T-helper 1 cell treated with Interleukin-12 subunit alpha and Interleukin-12 subunit beta and Interleukin-4 antibody, amounts not matched to agents 30 ng/mL and 1 ng/mL, for 36 hours (primary cell): ENCODE data around the gene ZNF480. TPM values are rescaled to one million over a fixed set of nuclear protein-coding genes. Genes with fewer than 3 reads are reported as not detected.
"Not testable (repeated sequence)": the region's sequence is repeated elsewhere in the genome, so short reads cannot be mapped to it uniquely, and the experiment has no call there.

Experiments used
- intact Hi-C: fragments of 100-400 bp; cut with micrococcal nuclease; formaldehyde crosslinking; loops from one replicate; pipeline ENCODE4 v1.15.1; 2024
- total RNA-seq: library from RNA; stranded (reverse); gene quantifications from 2 replicates; pipeline ENCODE4 v1.2.3, GENCODE V29; 2022

Gene ZNF480
- total RNA-seq, 1 donor from 2014 or later, result 16.2 TPM

DNA sequence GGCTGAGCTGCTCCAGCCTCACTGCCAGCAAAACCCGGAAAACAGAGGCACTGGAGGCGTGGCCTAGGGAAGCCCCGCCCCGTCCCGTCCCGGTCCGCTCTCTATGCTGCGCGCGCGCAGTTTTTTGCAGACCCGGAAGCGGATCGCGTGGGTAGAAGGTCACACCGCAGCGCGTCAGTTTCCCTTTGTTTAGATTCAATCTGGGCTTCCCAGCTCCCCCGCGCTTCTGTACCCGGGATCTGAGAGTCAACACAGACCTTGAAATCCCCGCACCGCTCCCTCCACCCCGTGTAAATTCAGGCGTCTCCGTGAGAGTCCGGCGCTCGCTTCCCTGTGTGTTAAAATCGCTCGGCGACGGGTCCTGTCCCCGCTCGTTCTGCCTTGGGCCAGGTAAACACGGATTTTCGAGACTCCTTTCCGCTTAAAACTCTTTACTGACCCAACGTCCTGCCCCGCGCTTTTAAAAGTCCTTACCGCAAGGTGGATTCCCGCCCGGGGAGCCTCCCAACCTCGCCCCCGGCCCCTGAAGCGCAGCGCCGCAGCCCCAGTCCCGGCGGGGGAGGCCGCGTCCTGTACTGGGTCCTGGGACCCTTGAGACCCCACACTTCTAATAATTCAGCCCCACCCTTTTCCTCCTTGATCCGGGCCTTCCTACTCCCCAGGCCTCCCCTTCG, 39.3 kb downstream of the ZNF480 start, which contains the start of gene ZNF610:
TSS of gene ZNF610 (plus strand) at position 127 of the 674 bp plus-strand sequence. CDS start 12,930 bp downstream, outside the sequence.
- intact Hi-C loops, result loop anchor here (1.0 to 2.0 kb wide), 7 partner anchors 33 to 302 kb away; partner anchors contain the start of genes ZNF480, ZNF528, ZNF701 and ZNF766

DNA sequence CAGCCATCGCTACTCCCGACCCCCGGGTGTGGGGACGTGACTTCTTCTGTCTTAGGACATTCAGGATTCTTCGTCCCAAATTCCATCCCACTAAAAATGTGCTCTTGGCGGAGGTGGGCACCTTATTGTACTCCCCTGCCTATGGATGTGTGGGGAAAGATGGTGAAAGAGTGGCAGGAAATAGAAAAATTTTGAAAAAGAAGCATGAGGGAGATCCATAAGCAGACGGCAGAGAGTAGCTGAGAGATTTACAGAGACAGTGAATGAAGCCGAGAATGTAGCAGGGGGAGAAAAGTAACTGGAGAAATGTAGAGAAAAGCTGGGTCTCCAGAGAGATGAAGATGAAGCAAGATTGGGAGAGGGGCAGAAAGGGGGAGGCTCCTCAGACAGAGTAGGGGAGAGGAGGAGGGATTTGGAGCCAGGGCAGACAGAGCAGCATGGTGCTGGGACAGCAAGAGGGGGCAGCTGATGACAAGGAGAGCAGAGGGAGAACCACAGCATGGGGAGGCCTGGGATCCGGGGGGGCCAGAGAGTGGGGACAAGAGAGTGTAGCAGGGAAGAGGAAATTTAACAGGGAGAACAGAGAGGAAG, 39.9 kb downstream of the ZNF480 start:
- intact Hi-C loops, result loop anchor here (1.0 to 2.0 kb wide), 7 partner anchors 32 to 301 kb away; partner anchors contain the start of genes ZNF480, ZNF528, ZNF701 and ZNF766

DNA sequence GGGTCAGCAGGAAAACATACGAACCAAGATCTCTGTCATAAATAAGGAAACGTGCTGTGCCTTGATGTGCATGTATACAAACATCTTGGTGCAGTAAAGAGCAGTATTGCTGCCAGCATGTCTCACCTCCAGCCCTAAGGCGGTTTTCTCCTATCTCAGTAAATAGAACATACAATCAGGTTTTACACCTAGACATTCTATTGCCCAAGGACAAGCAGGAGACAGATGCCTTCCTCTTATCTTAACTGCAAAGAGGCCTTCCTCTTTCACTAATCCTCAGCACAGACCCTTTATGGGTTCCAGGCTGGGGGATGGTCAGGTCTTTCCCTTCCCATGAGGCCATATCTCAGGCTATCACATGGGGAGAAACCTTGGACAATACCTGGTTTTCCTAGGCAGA, 42.1 kb downstream of the ZNF480 start:
- intact Hi-C loops, result not testable (repeated sequence)

DNA sequence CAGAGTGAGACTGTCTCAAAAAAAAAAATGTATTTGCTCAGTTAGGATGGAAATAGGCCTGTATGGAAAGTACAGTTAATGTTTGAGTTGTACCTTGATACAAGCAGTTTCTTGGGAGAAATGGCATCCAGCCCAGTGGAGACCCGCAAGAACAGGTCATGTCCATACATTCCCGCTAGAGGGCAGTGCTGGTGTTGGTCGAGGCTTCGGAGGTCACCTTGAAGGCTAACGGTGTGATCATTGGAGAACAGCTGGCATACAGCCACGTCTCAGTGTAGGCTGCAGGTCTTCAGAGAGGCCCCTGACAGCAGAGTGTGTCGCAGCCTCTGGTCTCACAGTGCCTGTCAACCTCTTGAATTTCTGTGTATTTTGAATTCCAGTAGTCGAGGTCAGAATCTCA, 46.6 kb downstream of the ZNF480 start:
- intact Hi-C loops, result loop anchor here (1.0 kb wide), 1 partner anchor 405 kb away; no protein-coding TSS in a partner anchor

DNA sequence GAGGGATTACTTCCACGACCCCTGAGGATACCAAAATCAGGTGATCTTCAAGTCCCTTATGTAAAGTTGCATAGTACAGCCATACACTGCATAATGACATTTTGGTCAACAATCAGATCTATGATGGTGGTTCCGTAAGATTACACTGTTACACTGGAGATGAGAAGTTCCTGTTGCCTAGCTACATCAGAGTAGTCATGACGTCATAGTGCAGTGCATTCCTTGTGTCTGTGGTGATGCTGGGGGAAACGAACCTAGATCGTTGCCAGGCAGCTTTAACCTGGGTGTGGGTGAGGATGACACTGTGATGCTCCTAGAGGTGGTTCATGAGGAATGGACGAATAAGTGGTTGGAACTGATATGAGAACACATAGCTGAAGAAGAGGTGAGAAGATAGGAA, 48.2 kb downstream of the ZNF480 start:
- intact Hi-C loops, result no loop called here

DNA sequence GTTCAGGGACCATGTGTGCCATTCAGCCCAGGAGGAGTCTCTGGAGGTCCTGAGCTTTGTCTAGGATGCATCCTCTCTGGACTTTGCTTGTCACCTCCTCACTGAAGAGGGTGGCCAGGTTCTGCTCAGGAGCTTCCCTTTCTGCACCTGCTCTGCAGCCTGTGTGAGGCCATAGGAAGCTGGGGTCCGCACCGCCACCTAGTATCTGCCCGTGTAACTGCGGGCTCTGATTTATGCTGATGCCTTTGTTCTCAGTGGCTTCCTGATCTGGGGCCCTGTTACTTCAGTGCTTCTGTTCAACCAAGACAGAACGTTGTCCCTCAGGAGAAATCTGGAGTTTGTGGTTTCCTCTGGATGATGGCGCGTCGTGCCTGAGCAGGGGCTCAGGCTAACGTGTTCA, 54.5 kb downstream of the ZNF480 start:
- intact Hi-C loops, result no loop called here

DNA sequence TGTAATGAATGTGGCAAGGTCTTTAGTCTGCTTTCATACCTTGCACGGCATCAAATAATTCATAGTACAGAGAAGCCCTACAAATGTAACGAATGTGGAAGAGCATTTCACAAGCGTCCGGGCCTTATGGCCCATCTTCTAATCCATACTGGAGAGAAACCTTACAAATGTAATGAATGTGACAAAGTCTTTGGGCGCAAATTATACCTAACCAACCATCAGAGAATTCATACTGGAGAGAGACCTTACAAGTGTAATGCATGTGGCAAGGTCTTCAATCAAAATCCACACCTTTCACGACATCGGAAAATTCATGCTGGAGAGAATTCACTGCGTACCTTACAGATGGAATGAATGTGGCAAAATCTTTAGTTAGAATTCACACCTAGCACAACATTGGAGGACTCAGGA, 69.5 kb downstream of the ZNF480 start:
- intact Hi-C loops, result no loop called here

DNA sequence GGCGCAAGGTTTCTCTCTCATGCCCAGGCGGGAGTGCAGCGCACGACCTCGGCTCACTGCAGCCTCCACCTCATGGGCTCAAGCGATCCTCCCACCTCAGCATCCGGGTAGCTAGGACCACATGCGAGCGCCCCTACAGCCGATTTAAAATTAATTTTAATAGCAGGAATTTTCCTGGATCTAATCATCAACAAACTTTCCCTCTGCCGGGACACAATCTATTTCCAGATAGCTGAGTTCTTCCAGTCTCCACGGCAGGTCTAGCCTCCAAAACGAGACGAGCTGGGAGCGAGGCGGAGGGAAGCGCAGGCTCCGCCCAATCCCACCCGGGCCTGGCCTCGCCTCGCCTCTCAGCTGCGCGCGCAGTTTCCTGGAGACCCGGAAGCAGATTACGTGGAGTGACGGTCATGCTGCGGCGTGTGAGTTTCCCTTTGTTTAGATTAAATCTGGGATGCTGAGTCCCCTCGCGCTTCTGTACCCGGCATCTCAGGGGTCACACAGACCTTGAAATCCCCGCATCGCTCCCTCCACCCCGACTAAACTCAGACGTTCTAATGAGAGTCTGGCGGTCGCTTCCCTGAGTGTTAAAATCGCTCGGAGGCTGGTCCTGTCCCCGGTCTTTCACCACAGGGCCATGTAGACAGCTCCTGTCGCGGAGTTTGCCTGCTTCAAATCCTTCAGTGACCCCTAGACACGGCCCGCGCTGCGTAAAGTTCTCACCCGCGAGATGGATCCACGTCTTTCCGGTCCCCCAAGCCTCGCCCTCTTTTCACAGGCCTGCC, 72.8 kb downstream of the ZNF480 start, which contains the start of gene ZNF880:
TSS of gene ZNF880 (plus strand) at position 365 of the 782 bp plus-strand sequence. CDS start at position 408, 43 bp downstream.
- intact Hi-C loops, result loop anchor here (1.0 to 2.0 kb wide), 4 partner anchors 28 to 201 kb away; partner anchors contain the start of genes ZNF480, ZNF528, ZNF610 and ZNF701

DNA sequence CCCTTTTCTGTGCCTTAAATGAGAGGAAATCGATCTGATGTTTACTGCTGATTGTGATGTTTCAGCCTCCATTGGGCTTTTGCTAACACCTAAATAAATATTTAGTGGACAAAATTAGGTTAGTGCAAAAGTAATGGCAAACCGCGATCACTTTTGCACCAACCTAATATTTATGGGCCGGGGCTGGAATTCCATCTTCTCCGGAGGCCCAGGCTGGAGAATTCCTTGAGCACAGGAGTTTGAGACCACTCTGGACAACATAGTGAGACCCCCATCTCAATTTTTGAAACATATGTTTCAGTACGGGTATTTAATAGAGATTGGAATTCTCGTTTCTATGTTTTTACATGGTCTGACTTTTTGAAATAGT, 73.4 kb downstream of the ZNF480 start:
- intact Hi-C loops, result loop anchor here (2.0 kb wide), 1 partner anchor 74 kb away; the partner anchor contains the start of gene ZNF480

Other genes starting within 250 kb of the ZNF480 start
- 12.9 and 16.8 TPM in 2 replicates for gene ZNF432, start 248.3 kb upstream of the ZNF480 start, total RNA-seq
- 23.1 and 27.0 TPM in 2 replicates for gene ZNF841, start 201.4 kb upstream of the ZNF480 start, total RNA-seq
- 4.8 and 5.1 TPM in 2 replicates for gene ZNF616, start 157.2 kb upstream of the ZNF480 start, total RNA-seq
- 15.4 and 17.5 TPM in 2 replicates for gene ZNF836, start 125.5 kb upstream of the ZNF480 start, total RNA-seq
- gene PPP2R1A, start 107.1 kb upstream of the ZNF480 start, total RNA-seq, result 203 and 217 TPM in 2 replicates
- gene ZNF766, start 27.6 kb upstream of the ZNF480 start, total RNA-seq, result 15.9 and 18.4 TPM in 2 replicates
- gene ZNF610, start 39.1 kb downstream of the ZNF480 start, total RNA-seq, result 0.39 and 0.73 TPM in 2 replicates
- 7.6 and 9.0 TPM in 2 replicates for gene ZNF880, start 72.8 kb downstream of the ZNF480 start, total RNA-seq
- gene ZNF528, start 100.7 kb downstream of the ZNF480 start, total RNA-seq, result 12.4 and 14.1 TPM in 2 replicates
- gene ZNF534, start 132.0 kb downstream of the ZNF480 start, total RNA-seq, result not detected in 2 replicates
- gene ZNF578, start 156.4 kb downstream of the ZNF480 start, total RNA-seq, result 0.22 and 0.37 TPM in 2 replicates
- 27.4 and 28.2 TPM in 2 replicates for gene ZNF808, start 230.5 kb downstream of the ZNF480 start, total RNA-seq